Endothelial cell of umbilical vein (primary cell): Measurements from ENCODE around the gene RSL24D1. TPM values are rescaled to one million over a fixed set of nuclear protein-coding genes. Genes with fewer than 3 reads are reported as not detected.

ENCODE experiments used
- BruUV-seq: library from RNA; stranded (reverse); fragments of 400-500 nt; replicated peaks from 2 replicates; lab custom pipeline; 2021; lab: Mats Ljungman, UMichigan
- CTCF ChIA-PET: fragments of 300-600, 350-600 bp; sonication (Branson Sonifier 250); formaldehyde crosslinking; loops from one replicate; lab custom pipeline; 2021; ENCODE audit warnings: antibody characterized with exemption, inconsistent platforms; lab: Charles Lee
- POLR2A ChIA-PET: fragments of 300-600, 350-600 bp; sonication (Branson Sonifier 250); formaldehyde crosslinking; loops from one replicate; lab custom pipeline; 2021; ENCODE audit warnings: antibody characterized with exemption, inconsistent platforms; lab: Charles Lee
- DNase-seq: peaks from one replicate; pipeline ENCODE4 v3.0.0-alpha.2; 2011; ENCODE audit warnings: low read depth, low spot score
- FAIRE-seq: peaks from 2 replicates; lab custom pipeline; 2011; peaks lifted over from hg19 to GRCh38; lab: Jason Lieb, UNC
- H2AFZ ChIP-seq: 2 replicates; pipeline ENCODE4 v1.6.0; 2012; ENCODE audit warnings: low read depth, low read length, control low read depth, inconsistent platforms
- H3K27ac ChIP-seq: 2 replicates; pipeline ENCODE4 v1.5.1; 2011; ENCODE audit warnings: low read depth, mild to moderate bottlenecking, control low read depth, low read length, moderate library complexity; ENCODE audit not compliant: insufficient read depth
- H3K27me3 ChIP-seq, 2 experiments: 2 replicates each; pipeline versions ENCODE4 v1.6.0 to v1.6.1; 2011; ENCODE audit warnings: low read length in 2 of 2, mixed read lengths in 1 of 2; ENCODE audit not compliant: control insufficient read depth in 2 of 2, insufficient read depth in 2 of 2
- H3K36me3 ChIP-seq, 2 experiments: 2 replicates in 1 of 2; 3 replicates in 1 of 2; pipeline ENCODE4 v1.5.1; 2011; ENCODE audit warnings: low read length in 2 of 2, mild to moderate bottlenecking in 1 of 2, moderate library complexity in 1 of 2; ENCODE audit not compliant: control insufficient read depth in 2 of 2, insufficient read depth in 2 of 2; ENCODE audit errors: extremely low read depth in 1 of 2
- H3K4me1 ChIP-seq: 3 replicates; pipeline ENCODE4 v1.5.1; 2011; ENCODE audit warnings: mild to moderate bottlenecking, low read length; ENCODE audit not compliant: control insufficient read depth, insufficient read depth; ENCODE audit errors: extremely low read depth
- H3K4me2 ChIP-seq: 2 replicates; pipeline ENCODE4 v1.6.1; 2011; ENCODE audit warnings: low read length, control low read depth, mixed read lengths; ENCODE audit not compliant: insufficient read depth
- H3K4me3 ChIP-seq, 3 experiments: fragments of 200-600 bp in 1 of 3; sonication (generic), shearing (Covaris generic) in 1 of 3; replicated peaks in 1 of 3; 2 replicates each; pipeline ENCODE4 v1.5.1; 2011 to 2016; ENCODE audit warnings: control low read depth in 3 of 3, low read length in 3 of 3, mild to moderate bottlenecking in 2 of 3, inconsistent platforms in 1 of 3, low read depth in 1 of 3, moderate library complexity in 1 of 3; ENCODE audit not compliant: insufficient read depth in 1 of 3
- H3K79me2 ChIP-seq: 2 replicates; pipeline ENCODE4 v1.6.0; 2012; ENCODE audit warnings: low read length, inconsistent platforms; ENCODE audit not compliant: control insufficient read depth, insufficient read depth
- H3K9ac ChIP-seq: replicated peaks from 2 replicates; pipeline ENCODE3; 2011; ENCODE audit warnings: low read length, control low read depth; ENCODE audit not compliant: insufficient read depth; ENCODE audit errors: extremely low read depth
- H3K9me1 ChIP-seq: replicated peaks from 3 replicates; pipeline ENCODE4 v1.6.0; 2011; ENCODE audit warnings: mild to moderate bottlenecking, low read length; ENCODE audit not compliant: control insufficient read depth, insufficient read depth; ENCODE audit errors: extremely low read depth
- H3K9me3 ChIP-seq: replicated peaks from 2 replicates; pipeline ENCODE4 v1.5.1; 2012; ENCODE audit warnings: low read length, inconsistent platforms; ENCODE audit not compliant: control insufficient read depth, insufficient read depth
- H4K20me1 ChIP-seq: replicated peaks from 2 replicates; pipeline ENCODE3; 2011; ENCODE audit warnings: mild to moderate bottlenecking, low read length; ENCODE audit not compliant: control insufficient read depth, insufficient read depth; ENCODE audit errors: extremely low read depth
- EZH2 ChIP-seq: IDR thresholded peaks from 2 replicates; pipeline ENCODE4 v1.6.1; 2012; ENCODE audit warnings: borderline replicate concordance, low read depth, mild to moderate bottlenecking, moderate library complexity, low read length, inconsistent platforms; ENCODE audit not compliant: severe bottlenecking
- FOS ChIP-seq: IDR thresholded peaks from 2 replicates; pipeline ENCODE4 v1.6.1; 2011; ENCODE audit warnings: mild to moderate bottlenecking, low read length, moderate library complexity, borderline replicate concordance; ENCODE audit not compliant: insufficient read depth
- GATA2 ChIP-seq: IDR thresholded peaks from 2 replicates; pipeline ENCODE4 v1.7.0; 2011; ENCODE audit warnings: low read depth, mild to moderate bottlenecking, moderate library complexity, mixed read lengths, low read length; ENCODE audit not compliant: insufficient read length, insufficient read depth
- JUN ChIP-seq: IDR thresholded peaks from 2 replicates; pipeline ENCODE4 v1.6.1; 2011; ENCODE audit warnings: borderline replicate concordance, low read depth; ENCODE audit not compliant: insufficient read length, insufficient read depth
- MAX ChIP-seq: IDR thresholded peaks from 2 replicates; pipeline ENCODE4 v1.6.1; 2011; ENCODE audit not compliant: insufficient read depth, insufficient read length
- MYC ChIP-seq: IDR thresholded peaks from one replicate; pipeline ENCODE4 v1.6.1; 2011; ENCODE audit warnings: mild to moderate bottlenecking, low read depth, low read length
- POLR2A ChIP-seq: IDR thresholded peaks from 2 replicates; pipeline ENCODE4 v1.6.1; 2012; ENCODE audit warnings: low read depth, mild to moderate bottlenecking, control low read depth, low read length
- POLR2AphosphoS5 ChIP-seq: IDR thresholded peaks from 2 replicates; pipeline ENCODE4 v1.6.1; 2012; ENCODE audit warnings: low read depth, mild to moderate bottlenecking, control low read depth, low read length, moderate library complexity; ENCODE audit not compliant: insufficient read depth
- dilution Hi-C: fragments of 300-500 bp; cut with MboI; formaldehyde crosslinking; loops from one replicate; pipeline ENCODE4 v1.15.0; 2019; ENCODE audit warnings: low sequenced_read_pairs; ENCODE audit not compliant: extremely low pct_ligation_motif_present
- intact Hi-C: fragments of 100-400 bp; cut with micrococcal nuclease; formaldehyde crosslinking; loops from one replicate; pipeline ENCODE4 v1.10.0; 2022
- polyA plus RNA-seq, 4 experiments: library from polyadenylated mRNA; depleted of rRNA in 3 of 4; stranded (reverse) in 3 of 4; unstranded in 1 of 4; fragments of >200 nt; gene quantifications; 2 replicates each; pipeline versions ENCODE4 v1.2.1 to v1.2.3, GENCODE V29; 2011 to 2012; ENCODE audit warnings: missing spikeins in 1 of 4
- total RNA-seq: library from RNA; stranded (reverse); gene quantifications from 2 replicates; pipeline ENCODE4 v1.2.3, GENCODE V29; 2021
- TF ChIP-seq, protein P1 (sequence below), 2 donors: IDR thresholded peaks; 1 replicate in 1 of 2; 2 replicates in 1 of 2; pipeline ENCODE4 v1.5.1; 2011; ENCODE audit warnings: low read length in 2 of 2, mild to moderate bottlenecking in 2 of 2, moderate library complexity in 2 of 2, control low read depth in 1 of 2, inconsistent platforms in 1 of 2, low read depth in 1 of 2; ENCODE audit not compliant: insufficient read depth in 1 of 2; ENCODE audit errors: extremely low read depth in 1 of 2

RSL24D1 gene
- total and polyA plus RNA-seq, 2 donors (not counting 3 experiments of a cell fraction or from before 2014, with no cell fraction given) = 18.4 to 60.0 TPM

GRCh38 chr15:55234104-55234799, 37.5 kb upstream of the RSL24D1 start:
- no peak overlapping the region for H3K27ac ChIP-seq
- POLR2A ChIA-PET = no interaction called here
- CTCF ChIA-PET = no interaction called here
- no TSS peak for BruUV-seq
- no peaks in the 10 kb centered on the region for H3K9me3 ChIP-seq
- H3K4me3 ChIP-seq = no peak overlapping the region
- H3K4me2 ChIP-seq = no peak overlapping the region
- intact Hi-C loops (no loop called here), dilution Hi-C loops (no loop called here)
- DNase-seq (no peak), FAIRE-seq (no peak)
- no peak overlapping the region for H3K9ac ChIP-seq
- H3K9me1 ChIP-seq = no peaks in the 10 kb centered on the region
- no peak for TF ChIP-seq POLR2AphosphoS5
- TF ChIP-seq GATA2 = no peak
- no peak for TF ChIP-seq MYC
- no peak for TF ChIP-seq JUN
- no peak for TF ChIP-seq POLR2A
- TF ChIP-seq FOS = no peak
- TF ChIP-seq, protein P1, sequence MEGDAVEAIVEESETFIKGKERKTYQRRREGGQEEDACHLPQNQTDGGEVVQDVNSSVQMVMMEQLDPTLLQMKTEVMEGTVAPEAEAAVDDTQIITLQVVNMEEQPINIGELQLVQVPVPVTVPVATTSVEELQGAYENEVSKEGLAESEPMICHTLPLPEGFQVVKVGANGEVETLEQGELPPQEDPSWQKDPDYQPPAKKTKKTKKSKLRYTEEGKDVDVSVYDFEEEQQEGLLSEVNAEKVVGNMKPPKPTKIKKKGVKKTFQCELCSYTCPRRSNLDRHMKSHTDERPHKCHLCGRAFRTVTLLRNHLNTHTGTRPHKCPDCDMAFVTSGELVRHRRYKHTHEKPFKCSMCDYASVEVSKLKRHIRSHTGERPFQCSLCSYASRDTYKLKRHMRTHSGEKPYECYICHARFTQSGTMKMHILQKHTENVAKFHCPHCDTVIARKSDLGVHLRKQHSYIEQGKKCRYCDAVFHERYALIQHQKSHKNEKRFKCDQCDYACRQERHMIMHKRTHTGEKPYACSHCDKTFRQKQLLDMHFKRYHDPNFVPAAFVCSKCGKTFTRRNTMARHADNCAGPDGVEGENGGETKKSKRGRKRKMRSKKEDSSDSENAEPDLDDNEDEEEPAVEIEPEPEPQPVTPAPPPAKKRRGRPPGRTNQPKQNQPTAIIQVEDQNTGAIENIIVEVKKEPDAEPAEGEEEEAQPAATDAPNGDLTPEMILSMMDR (IDR thresholded peaks at IDR 0.05; ENCODE audit: extremely low read depth in 1 of 2, insufficient read depth in 1 of 2, low read depth in 1 of 2, low read length in 2 of 2) = no peak
- TF ChIP-seq MAX = no peak
- TF ChIP-seq EZH2 = no peak
- H4K20me1 ChIP-seq = no peaks in the 10 kb centered on the region
- H2AFZ ChIP-seq = no peak overlapping the region
- no peaks in the 10 kb centered on the region for H3K36me3 ChIP-seq
- no peaks in the 10 kb centered on the region for H3K79me2 ChIP-seq
- H3K27me3 ChIP-seq = no peaks in the 10 kb centered on the region
- H3K4me1 ChIP-seq = peaks cover 17% of the 10 kb centered on the region
